Measurements from ENCODE around the gene MSH6. TPM values are rescaled to one million over a fixed set of nuclear protein-coding genes. Genes with fewer than 3 reads are reported as not detected.

The MSH6 gene
- total RNA-seq, 6 experiments from 2014 or later = 47.6 to 62.1 (median 57.3) TPM

- Mint-ChIP-seq H3K27ac (no peak overlapping the region), H3K27me3 (ENCODE audit: insufficient read depth) (peaks cover 2% of the 10 kb centered on the region; the same call in 1 of the 2 replicates), H3K4me3 (no peak overlapping the region), H3K4me1 (ENCODE audit: low read depth) (peaks cover 14% of the 10 kb centered on the region), H3K36me3 (ENCODE audit: low read depth) (peaks cover 50% of the 10 kb centered on the region), H3K9me3 (no peaks in the 10 kb centered on the region)
- no peak for DNase-seq
- TF ChIP-seq CTCF (IDR thresholded peaks at IDR 0.05) = no peak
These were observed 35.8 kb downstream of the MSH6 start for GRCh38 chr2:47818777-47819176.

- no peak for TF ChIP-seq CTCF (IDR thresholded peaks at IDR 0.05)
- DNase-seq = peak; percentile 54
- H3K36me3 Mint-ChIP-seq (ENCODE audit: low read depth) = peaks cover 51% of the 10 kb centered on the region
- peaks cover 14% of the 10 kb centered on the region for H3K4me1 Mint-ChIP-seq (ENCODE audit: low read depth)
- no peak overlapping the region for H3K4me3 Mint-ChIP-seq
- H3K27me3 Mint-ChIP-seq (ENCODE audit: insufficient read depth) = peaks cover 2% of the 10 kb centered on the region
- no peak overlapping the region for H3K27ac Mint-ChIP-seq
- H3K9me3 Mint-ChIP-seq = no peaks in the 10 kb centered on the region
These were observed 36.9 kb downstream of the MSH6 start for GRCh38 chr2:47819834-47820233.

GRCh38 chr2:47822518-47822917 lies 39.6 kb downstream of the MSH6 start:
- Mint-ChIP-seq H3K27me3 (ENCODE audit: insufficient read depth) (no peaks in the 10 kb centered on the region; the same call in 1 of the 2 replicates), H3K4me3 (no peak overlapping the region), H3K27ac (no peak overlapping the region), H3K4me1 (ENCODE audit: low read depth) (peaks cover 14% of the 10 kb centered on the region), H3K9me3 (no peaks in the 10 kb centered on the region), H3K36me3 (ENCODE audit: low read depth) (peaks cover 38% of the 10 kb centered on the region)
- no peak for TF ChIP-seq CTCF (IDR thresholded peaks at IDR 0.05)
- DNase-seq = no peak

GRCh38 chr2:47833516-47833968 lies 50.6 kb downstream of the MSH6 start:
- Mint-ChIP-seq H3K36me3 (ENCODE audit: low read depth) (peaks cover 19% of the 10 kb centered on the region), H3K9me3 (no peaks in the 10 kb centered on the region), H3K27me3 (ENCODE audit: insufficient read depth) (peaks cover 3% of the 10 kb centered on the region; the same call in 1 of the 2 replicates), H3K27ac (no peak overlapping the region), H3K4me3 (no peak overlapping the region), H3K4me1 (ENCODE audit: low read depth) (no peaks in the 10 kb centered on the region)
- no peak for DNase-seq
- TF ChIP-seq CTCF (IDR thresholded peaks at IDR 0.05) = no peak

GRCh38 chr2:47838249-47838648 lies 55.3 kb downstream of the MSH6 start:
- Mint-ChIP-seq H3K9me3 (no peaks in the 10 kb centered on the region), H3K4me1 (ENCODE audit: low read depth) (peaks cover 7% of the 10 kb centered on the region), H3K4me3 (no peak overlapping the region), H3K36me3 (ENCODE audit: low read depth) (peaks cover 13% of the 10 kb centered on the region), H3K27me3 (ENCODE audit: insufficient read depth) (no peaks in the 10 kb centered on the region), H3K27ac (no peak overlapping the region)
- TF ChIP-seq CTCF (IDR thresholded peaks at IDR 0.05) = no peak
- no peak for DNase-seq

GRCh38 chr2:47838686-47839085 lies 55.7 kb downstream of the MSH6 start:
- Mint-ChIP-seq H3K9me3 (no peaks in the 10 kb centered on the region), H3K4me1 (ENCODE audit: low read depth) (peaks cover 11% of the 10 kb centered on the region), H3K4me3 (no peak overlapping the region), H3K27me3 (ENCODE audit: insufficient read depth) (no peaks in the 10 kb centered on the region), H3K36me3 (ENCODE audit: low read depth) (peaks cover 13% of the 10 kb centered on the region), H3K27ac (no peak overlapping the region)
- DNase-seq = no peak
- no peak for TF ChIP-seq CTCF (IDR thresholded peaks at IDR 0.05)
